IPS-NIHi7 (cell line): Measurements from ENCODE around the gene PRRC2B.
"Not testable (repeated sequence)": the region's sequence is repeated elsewhere in the genome, so short reads cannot be mapped to it uniquely, and the experiment has no call there.

Experiments
- DNase-seq: peaks from one replicate; pipeline ENCODE4 v3.0.0; 2012; ENCODE audit warnings: mixed read lengths; ENCODE audit errors: extremely low spot score

The PRRC2B gene

GRCh38 chr9:131470581-131470991 is 76.7 kb downstream of the PRRC2B start:
- no peak for DNase-seq

GRCh38 chr9:131472085-131472484 is 78.2 kb downstream of the PRRC2B start:
- not testable (repeated sequence) for DNase-seq

- DNase-seq: no peak
Measured at GRCh38 chr9:131473198-131473885, 79.5 kb downstream of the PRRC2B start.

GRCh38 chr9:131473891-131474290 is 80.0 kb downstream of the PRRC2B start:
- DNase-seq: no peak

GRCh38 chr9:131474711-131475110 is 80.8 kb downstream of the PRRC2B start:
- no peak for DNase-seq

- DNase-seq: no peak
Measured at GRCh38 chr9:131475111-131475955, 81.4 kb downstream of the PRRC2B start.

- DNase-seq: peak; percentile 37
Measured at GRCh38 chr9:131475956-131476776, 82.3 kb downstream of the PRRC2B start.

- DNase-seq: no peak
Measured at GRCh38 chr9:131476777-131477345, 83.0 kb downstream of the PRRC2B start.

GRCh38 chr9:131477367-131477766 is 83.5 kb downstream of the PRRC2B start:
- no peak for DNase-seq

- DNase-seq: no peak
Measured at GRCh38 chr9:131477816-131478419, 84.0 kb downstream of the PRRC2B start.

GRCh38 chr9:131478421-131478868 is 84.6 kb downstream of the PRRC2B start:
- DNase-seq: peak; percentile 85

- no peak for DNase-seq
Measured at GRCh38 chr9:131478911-131479310, 85.0 kb downstream of the PRRC2B start.

- DNase-seq: no peak
Measured at GRCh38 chr9:131480258-131480657, 86.4 kb downstream of the PRRC2B start.

GRCh38 chr9:131481441-131482342 is 87.8 kb downstream of the PRRC2B start:
- no peak for DNase-seq

- no peak for DNase-seq
Measured at GRCh38 chr9:131482343-131483006, 88.6 kb downstream of the PRRC2B start.

- no peak for DNase-seq
Measured at GRCh38 chr9:131483319-131484050, 89.6 kb downstream of the PRRC2B start.

GRCh38 chr9:131484051-131484445 is 90.2 kb downstream of the PRRC2B start:
- DNase-seq: no peak

- no peak for DNase-seq
Measured at GRCh38 chr9:131484560-131485185, 90.8 kb downstream of the PRRC2B start.

- DNase-seq: no peak
Measured at GRCh38 chr9:131485206-131485605, 91.3 kb downstream of the PRRC2B start.
